Right lobe of liver (tissue), 6 donors: ENCODE data around the gene HOXB1. TPM values are rescaled to one million over a fixed set of nuclear protein-coding genes. Genes with fewer than 3 reads are reported as not detected.
A peak's percentile ranks its signal among the peaks of the same experiment; 100 is the strongest.

Experiments used
- ATAC-seq, 4 donors: fragments of 200-7000 bp; cut with Tn5 transposase; one replicate each; pipeline ENCODE4 v1.9.1; 2020; ENCODE audit warnings: mild to moderate bottlenecking in 4 of 4, moderate library complexity in 4 of 4
- DNase-seq, 3 donors: peaks; one replicate each; pipeline ENCODE4 v3.0.0-alpha.2; 2020
- H3K27ac ChIP-seq, 3 donors: fragments of 200-600 bp; one replicate each; pipeline ENCODE4 v1.8.0; 2022
- H3K27me3 ChIP-seq, 2 donors: fragments of 200-600 bp; one replicate each; pipeline ENCODE4 v1.8.0; 2022
- H3K36me3 ChIP-seq, 4 donors: fragments of 200-600 bp; sonication (generic) in 1 of 4; one replicate each; pipeline versions ENCODE4 v1.5.1 to v1.8.0; 2017 to 2022; ENCODE audit warnings: control low read depth in 1 of 4
- H3K4me1 ChIP-seq, 4 donors: fragments of 200-600 bp; sonication (generic) in 1 of 4; one replicate each; pipeline versions ENCODE4 v1.5.1 to v1.8.0; 2017 to 2022; ENCODE audit warnings: control low read depth in 1 of 4
- H3K4me3 ChIP-seq, 3 donors: fragments of 200-600 bp; one replicate each; pipeline ENCODE4 v1.8.0; 2022
- H3K9me3 ChIP-seq, 4 donors: fragments of 200-600 bp; sonication (generic) in 1 of 4; one replicate each; pipeline versions ENCODE4 v1.5.1 to v1.8.0; 2017 to 2022; ENCODE audit warnings: control low read depth in 1 of 4
- POLR2A ChIP-seq: fragments of 450-650 bp; IDR thresholded peaks from one replicate; pipeline ENCODE4 v1.6.1; 2017; ENCODE audit warnings: antibody characterized with exemption, mild to moderate bottlenecking
- WGBS: methylation state at CpG from one replicate; pipeline ENCODE4 v1.1.6; 2018; ENCODE audit warnings: low coverage, low lambda C conversion rate; ENCODE audit not compliant: insufficient coverage; ENCODE audit errors: missing lambda C conversion rate; 5-methylcytosine and 5-hydroxymethylcytosine counted together
- intact Hi-C, 2 donors: fragments of 100-400 bp; cut with DNase I; formaldehyde crosslinking; loops; one replicate each; pipeline versions ENCODE4 v1.11.2 to v1.14.1; 2022
- total RNA-seq, 6 experiments: library from RNA; depleted of rRNA in 2 of 6; stranded (reverse); fragments of >200 nt in 2 of 6; fragmentation: NEBNext Ultra II Directional in 3 of 6; extraction: Animal tissue kit (Norgen Biotek cat#: 25700) in 3 of 6; gene quantifications; one replicate each; pipeline versions ENCODE4 v1.1.0 to v1.2.4, GENCODE V29; 2016 to 2023
- TF ChIP-seq, protein P1 (sequence below), 4 donors: fragments of 200-600 bp in 3 of 4; fragments of 450-650 bp in 1 of 4; IDR thresholded peaks; one replicate each; pipeline versions ENCODE4 v1.5.1 to v1.8.0; 2016 to 2022; ENCODE audit warnings: antibody characterized with exemption in 4 of 4, mild to moderate bottlenecking in 2 of 4
- donor health status: DM: no; HTN: yes; CAD: no.
- donor health status: DM: no; HTN: no; CAD: no.
- donor health status: DM: no; HTN: no; CAD: no.
- donor health status: DM: no; HTN: yes; CAD: no.
- donor health status: DM: no; HTN: yes; CAD: no.

Gene HOXB1
- total RNA-seq, 6 experiments from 2014 or later = not detected

DNA sequence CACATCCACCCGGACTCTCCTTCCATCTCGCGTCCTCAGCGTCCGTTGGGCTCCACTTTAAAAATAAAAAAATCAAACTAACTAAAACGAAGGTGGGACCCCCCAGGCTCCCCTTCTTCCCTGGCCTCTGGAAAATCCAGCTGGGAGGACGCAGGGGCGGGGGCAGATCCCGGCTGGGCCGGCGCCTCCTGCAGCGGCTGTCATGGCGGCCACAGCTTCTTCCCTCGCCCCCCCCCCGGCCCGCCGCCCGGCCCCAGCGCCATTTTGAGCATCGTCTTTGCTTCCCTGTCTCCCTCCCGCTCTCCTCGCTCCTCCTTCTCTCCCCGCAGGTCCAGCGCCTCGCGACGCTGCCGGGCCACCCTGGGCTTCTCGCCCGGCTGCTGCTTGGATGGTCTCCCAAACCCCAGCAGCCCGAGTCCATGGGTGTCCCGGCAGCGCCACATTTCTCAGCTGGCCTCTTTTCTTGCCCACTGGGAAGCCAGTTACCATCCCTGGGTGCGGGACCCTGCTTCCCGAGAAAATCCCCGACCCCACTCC, 10.8 kb upstream of the HOXB1 start:
- Histone ChIP-seq H3K4me1 (no peaks in the 10 kb centered on the region), H3K9me3 (no peaks in the 10 kb centered on the region), H3K27ac (peak overlapping the region; percentile 64 to 78 (median 75)), H3K27me3 (peaks cover 0 to 11% of the 10 kb centered on the region in 2 donors), H3K36me3 (no peaks in the 10 kb centered on the region), H3K4me3 (peak overlapping the region; percentile 42 to 56 (median 45))
- intact Hi-C loops = no loop called here
- DNase-seq (no peak), ATAC-seq (peak in 3 of 4 donors; percentile 21 to 34 (median 31))
- TF ChIP-seq, protein P1, sequence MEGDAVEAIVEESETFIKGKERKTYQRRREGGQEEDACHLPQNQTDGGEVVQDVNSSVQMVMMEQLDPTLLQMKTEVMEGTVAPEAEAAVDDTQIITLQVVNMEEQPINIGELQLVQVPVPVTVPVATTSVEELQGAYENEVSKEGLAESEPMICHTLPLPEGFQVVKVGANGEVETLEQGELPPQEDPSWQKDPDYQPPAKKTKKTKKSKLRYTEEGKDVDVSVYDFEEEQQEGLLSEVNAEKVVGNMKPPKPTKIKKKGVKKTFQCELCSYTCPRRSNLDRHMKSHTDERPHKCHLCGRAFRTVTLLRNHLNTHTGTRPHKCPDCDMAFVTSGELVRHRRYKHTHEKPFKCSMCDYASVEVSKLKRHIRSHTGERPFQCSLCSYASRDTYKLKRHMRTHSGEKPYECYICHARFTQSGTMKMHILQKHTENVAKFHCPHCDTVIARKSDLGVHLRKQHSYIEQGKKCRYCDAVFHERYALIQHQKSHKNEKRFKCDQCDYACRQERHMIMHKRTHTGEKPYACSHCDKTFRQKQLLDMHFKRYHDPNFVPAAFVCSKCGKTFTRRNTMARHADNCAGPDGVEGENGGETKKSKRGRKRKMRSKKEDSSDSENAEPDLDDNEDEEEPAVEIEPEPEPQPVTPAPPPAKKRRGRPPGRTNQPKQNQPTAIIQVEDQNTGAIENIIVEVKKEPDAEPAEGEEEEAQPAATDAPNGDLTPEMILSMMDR (IDR thresholded peaks at IDR 0.05) = no peak
- no peak for TF ChIP-seq POLR2A
- WGBS = 9% methylated on average over 23 of the region's 36 CpGs

DNA sequence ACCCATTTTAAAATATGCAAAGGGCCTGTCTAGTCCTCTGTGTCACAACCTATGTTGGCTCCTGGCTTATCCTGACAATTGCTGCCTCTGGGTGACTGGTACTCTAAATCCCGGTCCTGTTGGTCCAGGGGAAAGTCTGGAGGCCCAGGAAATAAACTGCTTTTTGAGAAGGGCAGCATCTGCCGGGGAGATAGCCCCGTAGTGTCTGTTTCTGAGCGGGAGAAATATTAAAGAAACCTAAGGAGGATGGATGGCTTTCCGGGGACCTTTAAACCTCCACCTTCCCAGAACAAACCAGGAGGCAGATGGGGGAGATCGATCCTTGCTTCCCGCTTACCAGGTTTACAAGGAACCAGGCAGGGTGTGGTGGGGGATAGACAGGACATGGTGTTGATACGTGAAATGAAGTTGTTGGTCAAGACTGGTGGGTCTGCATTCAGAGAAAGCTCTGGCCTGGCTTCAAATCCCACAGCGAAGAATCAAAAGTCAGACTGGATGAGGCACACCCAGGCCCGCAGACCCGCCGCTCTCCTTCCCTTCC, 10.3 kb upstream of the HOXB1 start:
- ATAC-seq (peak in 1 of 4 donors; percentile 14), DNase-seq (no peak)
- Histone ChIP-seq H3K9me3 (no peaks in the 10 kb centered on the region), H3K36me3 (no peaks in the 10 kb centered on the region), H3K27me3 (peaks cover 0 to 11% of the 10 kb centered on the region in 2 donors), H3K4me3 (peak overlapping the region; percentile 42 to 56 (median 45)), H3K27ac (peak overlapping the region; percentile 64 to 78 (median 75)), H3K4me1 (no peaks in the 10 kb centered on the region)
- WGBS = 14% methylated on average over 12 of the region's 12 CpGs
- TF ChIP-seq, protein P1 (IDR thresholded peaks at IDR 0.05) = no peak
- TF ChIP-seq POLR2A = no peak
- intact Hi-C loops = no loop called here

DNA sequence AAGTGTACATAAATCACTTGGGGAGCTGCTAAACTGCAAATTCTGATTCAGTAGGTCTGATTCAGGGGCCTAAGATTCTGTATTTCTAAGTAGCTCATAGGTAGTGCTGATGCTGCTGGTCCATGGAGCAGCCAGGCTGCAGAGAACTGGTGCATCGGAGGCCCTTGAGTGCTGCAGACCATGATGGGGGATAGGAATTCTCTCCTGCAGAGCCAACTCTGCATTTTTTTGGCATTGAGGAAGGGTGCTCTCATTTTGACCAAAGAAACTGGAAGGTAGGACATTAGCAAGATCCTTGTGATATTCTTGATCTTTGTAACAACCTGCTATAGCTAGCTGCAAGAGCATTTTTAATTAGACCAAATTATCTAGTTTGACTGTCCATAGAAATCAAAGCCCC, 9.4 kb upstream of the HOXB1 start:
- whole genome bisulfite sequencing = no CpG with 5 or more reads among the region's 1 CpG
- no peak for TF ChIP-seq POLR2A
- TF ChIP-seq, protein P1 (IDR thresholded peaks at IDR 0.05) = no peak
- Histone ChIP-seq H3K27ac (no peak overlapping the region), H3K9me3 (no peaks in the 10 kb centered on the region), H3K27me3 (peaks cover 0 to 11% of the 10 kb centered on the region in 2 donors), H3K36me3 (no peaks in the 10 kb centered on the region), H3K4me3 (no peak overlapping the region), H3K4me1 (no peaks in the 10 kb centered on the region)
- no peak for DNase-seq
- intact Hi-C loops = no loop called here
- ATAC-seq = no peak

DNA sequence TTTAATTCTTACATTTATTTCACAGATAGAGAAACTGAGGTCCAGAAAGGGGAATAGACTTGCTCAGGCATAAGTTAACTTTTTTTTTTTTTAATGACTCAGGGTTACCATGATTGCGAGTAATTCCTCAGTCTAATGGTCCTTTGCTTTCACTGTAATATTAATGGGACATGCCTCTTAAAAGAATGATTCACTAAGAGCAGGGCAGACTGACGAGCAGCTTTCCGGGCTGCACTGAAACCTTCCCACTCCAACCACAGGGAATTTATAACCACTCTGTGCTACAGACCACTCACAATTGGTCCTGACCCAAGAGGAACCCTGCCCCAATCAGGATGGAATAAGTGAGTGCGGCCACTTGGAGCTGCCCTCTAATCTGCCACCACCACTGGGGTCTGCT, 8.4 kb upstream of the HOXB1 start:
- Histone ChIP-seq H3K27me3 (peaks cover 0 to 11% of the 10 kb centered on the region in 2 donors), H3K9me3 (no peaks in the 10 kb centered on the region), H3K4me1 (no peaks in the 10 kb centered on the region), H3K4me3 (no peak overlapping the region), H3K36me3 (no peaks in the 10 kb centered on the region), H3K27ac (no peak overlapping the region)
- no peak for DNase-seq
- WGBS = 76% methylated on average over 3 of the region's 4 CpGs
- ATAC-seq = no peak
- intact Hi-C loops = no loop called here
- TF ChIP-seq, protein P1 (IDR thresholded peaks at IDR 0.05) = no peak
- no peak for TF ChIP-seq POLR2A
